A673 (cell line): ENCODE results near the gene NOP16. TPM values are rescaled to one million over a fixed set of nuclear protein-coding genes. Genes with fewer than 3 reads are reported as not detected.

Experiments
- Bru-seq: library from RNA; stranded (reverse); fragments of 400-500 nt; gene quantifications from one replicate; lab custom pipeline; 2021; lab: Mats Ljungman, UMichigan
- BruChase-seq, 2 experiments: library from RNA; stranded (reverse); fragments of 400-500 nt; gene quantifications; one replicate each; lab custom pipeline; 2021; lab: Mats Ljungman, UMichigan
- BruUV-seq: library from RNA; stranded (reverse); fragments of 400-500 nt; replicated peaks from 2 replicates; lab custom pipeline; 2021; lab: Mats Ljungman, UMichigan
- CTCF ChIA-PET: fragments of 300-600 bp; sonication (Branson Sonifier 250); formaldehyde crosslinking; loops from one replicate; lab custom pipeline; 2022; ENCODE audit warnings: antibody characterized with exemption; lab: Charles Lee
- POLR2A ChIA-PET: fragments of 300-600 bp; sonication (Branson Sonifier 250); formaldehyde crosslinking; loops from one replicate; lab custom pipeline; 2022; ENCODE audit warnings: antibody characterized with exemption; ENCODE audit not compliant: low non-redundant PET; lab: Charles Lee
- DNase-seq: peaks from one replicate; pipeline ENCODE4 v3.0.0-alpha.2; 2015; ENCODE audit warnings: low spot score
- H3K27ac ChIP-seq: fragments of 200-600 bp; sonication (generic); 2 replicates; pipeline ENCODE4 v1.5.1; 2016; ENCODE audit warnings: mixed run types, low read depth, mild to moderate bottlenecking, mixed read lengths, antibody characterized with exemption, low read length; ENCODE audit not compliant: poor library complexity, severe bottlenecking
- H3K27me3 ChIP-seq: fragments of 200-600 bp; sonication (generic); replicated peaks from 2 replicates; pipeline ENCODE4 v1.6.1; 2017; ENCODE audit warnings: mixed run types, low read depth, mild to moderate bottlenecking, mixed read lengths, antibody characterized with exemption, low read length; ENCODE audit not compliant: insufficient read depth, poor library complexity
- H3K36me3 ChIP-seq: fragments of 200-600 bp; sonication (generic); 2 replicates; pipeline ENCODE4 v1.6.1; 2016; ENCODE audit warnings: mixed run types, mild to moderate bottlenecking, mixed read lengths, antibody characterized with exemption, low read length; ENCODE audit not compliant: insufficient read depth, poor library complexity, severe bottlenecking
- H3K4me1 ChIP-seq: fragments of 200-600 bp; sonication (generic); 2 replicates; pipeline ENCODE4 v1.6.1; 2017; ENCODE audit warnings: mixed run types, mild to moderate bottlenecking, mixed read lengths, antibody characterized with exemption, low read length; ENCODE audit not compliant: insufficient read depth, poor library complexity, severe bottlenecking
- H3K4me3 ChIP-seq: fragments of 200-600 bp; sonication (generic); 2 replicates; pipeline ENCODE4 v1.5.1; 2016; ENCODE audit warnings: low read depth, mixed run types, mild to moderate bottlenecking, mixed read lengths, low read length; ENCODE audit not compliant: poor library complexity, severe bottlenecking
- H3K9me3 ChIP-seq: fragments of 200-600 bp; sonication (generic); 2 replicates; pipeline ENCODE4 v1.6.1; 2016; ENCODE audit warnings: mixed run types, low read depth, mild to moderate bottlenecking, mixed read lengths, antibody characterized with exemption, low read length; ENCODE audit not compliant: poor library complexity, severe bottlenecking
- EZH2 ChIP-seq: fragments of 200-600 bp; sonication (generic); IDR thresholded peaks from 2 replicates; pipeline ENCODE4 v1.6.1; 2017; ENCODE audit warnings: borderline replicate concordance, low read depth, mild to moderate bottlenecking, mixed read lengths, antibody characterized with exemption, low read length; ENCODE audit not compliant: poor library complexity, severe bottlenecking
- intact Hi-C: fragments of 100-400 bp; cut with micrococcal nuclease; formaldehyde crosslinking; loops from one replicate; pipeline ENCODE4 v1.10.0; 2022; ENCODE audit not compliant: unreplicated experiment
- long read RNA-seq: library from polyadenylated mRNA; stranded (forward); transcript quantifications from one replicate; pipeline ENCODE4 v2.0.0, GENCODE V29; 2022
- total RNA-seq: library from RNA; stranded (reverse); gene quantifications from 2 replicates; pipeline ENCODE4 v1.2.3, GENCODE V29; 2021
- TF ChIP-seq, protein P1 (sequence below): fragments of 300-800, 200-600 bp; sonication (generic); conservative IDR thresholded peaks from 2 replicates; pipeline ENCODE4 v1.5.1; 2017; ENCODE audit warnings: low read depth, mild to moderate bottlenecking, antibody characterized with exemption, low read length, moderate library complexity, mixed read lengths

NOP16 gene, protein sequence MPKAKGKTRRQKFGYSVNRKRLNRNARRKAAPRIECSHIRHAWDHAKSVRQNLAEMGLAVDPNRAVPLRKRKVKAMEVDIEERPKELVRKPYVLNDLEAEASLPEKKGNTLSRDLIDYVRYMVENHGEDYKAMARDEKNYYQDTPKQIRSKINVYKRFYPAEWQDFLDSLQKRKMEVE
- total RNA-seq (57.7 and 66.0 TPM in 2 replicates), Bru-seq, nascent RNA (percentile 89 among the genes with signal in this experiment), BruChase-seq, experiment 1, labeled RNA remaining after a 2-hour chase (percentile 80 among the genes with signal in this experiment), BruChase-seq, experiment 2, labeled RNA remaining after a 6-hour chase (percentile 79 among the genes with signal in this experiment)
- long read RNA-seq, transcript NOP16-211 (5 exons, 954 nt): minor isoform, 23 of 114 reads
- long read RNA-seq, transcript NOP16-209 (5 exons, 1,087 nt): minor isoform, 10 of 114 reads
- long read RNA-seq, transcript NOP16-207 (5 exons, 1,258 nt): major isoform, 63 of 114 reads
- long read RNA-seq, transcript NOP16-203 (4 exons, 582 nt): minor isoform, 6 of 114 reads
- long read RNA-seq, partial matches to known transcripts: 5 of 114 reads
- long read RNA-seq, other reads (novel, unspliced or antisense): 5 of 114 reads

DNA sequence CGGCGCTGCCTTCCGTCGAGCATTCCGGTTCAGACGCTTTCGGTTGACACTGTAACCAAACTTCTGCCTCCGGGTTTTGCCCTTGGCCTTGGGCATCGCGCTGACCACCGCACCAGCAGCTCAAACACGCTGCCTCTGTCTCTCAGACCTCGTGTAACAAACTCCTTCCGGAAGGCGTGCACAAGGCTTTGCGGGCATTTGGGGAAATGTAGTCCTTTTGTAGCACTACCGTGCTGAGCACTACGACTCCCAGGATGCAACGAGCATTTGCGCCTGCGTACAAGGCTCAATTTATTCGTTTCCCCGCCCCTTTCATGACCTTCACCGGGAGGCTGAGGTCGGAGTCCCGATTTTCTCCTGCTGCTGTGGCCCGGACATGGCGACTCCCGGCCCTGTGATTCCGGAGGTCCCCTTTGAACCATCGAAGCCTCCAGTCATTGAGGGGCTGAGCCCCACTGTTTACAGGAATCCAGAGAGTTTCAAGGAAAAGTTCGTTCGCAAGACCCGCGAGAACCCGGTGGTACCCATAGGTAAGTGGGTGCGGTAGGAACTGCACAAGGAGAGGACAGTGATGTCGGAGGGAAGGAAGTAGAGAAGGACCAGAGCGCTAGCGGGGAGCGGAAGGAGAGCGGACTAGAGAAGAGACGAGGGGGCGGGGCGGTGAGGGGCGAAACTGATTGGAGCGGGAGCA, at the start of gene NOP16, which contains the start of gene HIGD2A:
Gene NOP16 (minus strand): TSS at position 155 of the 691 bp plus-strand sequence. CDS start 59 bp downstream, at position 96.
Gene HIGD2A (plus strand): TSS at position 308 of the 691 bp plus-strand sequence. CDS start 69 bp downstream, at position 377.
- ChIA-PET POLR2A (no interaction called here), CTCF (no interaction called here)
- Histone ChIP-seq H3K9me3 (no peaks in the 10 kb centered on the region), H3K4me1 (peaks cover 13% of the 10 kb centered on the region), H3K27me3 (no peaks in the 10 kb centered on the region), H3K27ac (peak within 1 kb of the TSS; percentile 99), H3K36me3 (peaks cover 31% of the 10 kb centered on the region), H3K4me3 (peak within 1 kb of the TSS; percentile 95)
- no peak for TF ChIP-seq EZH2
- TF ChIP-seq, protein P1, sequence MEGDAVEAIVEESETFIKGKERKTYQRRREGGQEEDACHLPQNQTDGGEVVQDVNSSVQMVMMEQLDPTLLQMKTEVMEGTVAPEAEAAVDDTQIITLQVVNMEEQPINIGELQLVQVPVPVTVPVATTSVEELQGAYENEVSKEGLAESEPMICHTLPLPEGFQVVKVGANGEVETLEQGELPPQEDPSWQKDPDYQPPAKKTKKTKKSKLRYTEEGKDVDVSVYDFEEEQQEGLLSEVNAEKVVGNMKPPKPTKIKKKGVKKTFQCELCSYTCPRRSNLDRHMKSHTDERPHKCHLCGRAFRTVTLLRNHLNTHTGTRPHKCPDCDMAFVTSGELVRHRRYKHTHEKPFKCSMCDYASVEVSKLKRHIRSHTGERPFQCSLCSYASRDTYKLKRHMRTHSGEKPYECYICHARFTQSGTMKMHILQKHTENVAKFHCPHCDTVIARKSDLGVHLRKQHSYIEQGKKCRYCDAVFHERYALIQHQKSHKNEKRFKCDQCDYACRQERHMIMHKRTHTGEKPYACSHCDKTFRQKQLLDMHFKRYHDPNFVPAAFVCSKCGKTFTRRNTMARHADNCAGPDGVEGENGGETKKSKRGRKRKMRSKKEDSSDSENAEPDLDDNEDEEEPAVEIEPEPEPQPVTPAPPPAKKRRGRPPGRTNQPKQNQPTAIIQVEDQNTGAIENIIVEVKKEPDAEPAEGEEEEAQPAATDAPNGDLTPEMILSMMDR: no peak
- peak; percentile 98 for DNase-seq
- intact Hi-C loops: loop anchor here (5.0 kb wide), 1 partner anchor 149 kb away; the partner anchor contains the start of gene RNF44
- BruUV-seq: no TSS peak

GRCh38 chr5:176436656-176437055, 48.3 kb upstream of the NOP16 start:
- POLR2A ChIA-PET: no interaction called here
- BruUV-seq: no TSS peak

More at GRCh38 chr5:176436656-176437055, 48.3 kb upstream of the NOP16 start:
- DNase-seq: no peak
- Histone ChIP-seq H3K27me3 (no peaks in the 10 kb centered on the region), H3K9me3 (no peaks in the 10 kb centered on the region), H3K4me1 (no peaks in the 10 kb centered on the region), H3K27ac (no peak overlapping the region), H3K4me3 (peak overlapping the region; percentile 36), H3K36me3 (no peaks in the 10 kb centered on the region)
- CTCF ChIA-PET: interaction anchor here (0.6 kb wide), 1 partner anchor 10 kb away, joined by 6 read pairs; no protein-coding TSS in a partner anchor
- intact Hi-C loops: no loop called here
- TF ChIP-seq, protein P1: no peak
- TF ChIP-seq EZH2: no peak
